ENCODE results near the gene TSPAN3.

TSPAN3 gene

DNA sequence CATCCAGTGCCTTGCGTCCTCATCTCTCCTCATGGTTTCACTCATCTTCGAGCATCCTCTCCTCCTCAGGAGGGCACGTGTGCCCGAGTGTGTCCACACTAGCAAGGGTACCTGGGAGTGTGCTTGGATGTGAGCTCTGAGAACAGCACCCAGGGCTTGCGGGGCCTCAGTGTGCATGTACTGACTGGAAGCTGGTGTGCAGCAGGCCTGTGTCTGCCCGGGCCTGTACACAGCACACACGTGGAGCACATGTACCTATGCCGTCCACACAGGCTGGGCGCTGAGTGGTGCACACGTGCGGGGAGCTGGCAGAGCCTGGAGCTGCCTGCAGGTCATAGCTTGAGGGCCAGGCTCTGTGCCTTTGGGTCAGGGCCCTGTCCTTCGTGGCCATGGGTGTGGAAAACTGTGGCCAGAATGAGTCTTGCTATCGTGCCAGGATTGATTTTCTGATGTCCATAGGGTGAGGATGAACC lies 34.9 kb downstream of the TSPAN3 start:
- in situ Hi-C loops (cut with HindIII; ENCODE audit: low sequenced_read_pairs), result no loop called here

DNA sequence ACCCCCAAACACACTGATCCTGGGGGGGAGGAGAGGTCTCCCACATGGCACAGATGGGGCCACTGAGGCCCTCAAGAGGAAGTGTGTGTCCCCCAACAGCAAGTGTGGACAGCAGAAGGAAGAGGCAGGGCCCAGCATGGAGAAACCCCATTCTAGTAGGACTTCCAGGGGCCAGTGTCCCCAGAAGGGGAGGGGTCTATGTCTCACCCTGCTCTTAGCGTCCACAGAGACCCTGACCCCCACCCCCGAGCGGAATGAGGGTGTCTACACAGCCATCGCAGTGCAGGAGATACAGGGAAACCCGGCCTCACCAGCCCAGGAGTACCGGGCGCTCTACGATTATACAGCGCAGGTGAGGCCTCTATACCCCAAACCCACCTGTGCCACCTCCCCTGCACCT lies 35.3 kb downstream of the TSPAN3 start:
- in situ Hi-C loops (cut with HindIII; ENCODE audit: low sequenced_read_pairs), result no loop called here

DNA sequence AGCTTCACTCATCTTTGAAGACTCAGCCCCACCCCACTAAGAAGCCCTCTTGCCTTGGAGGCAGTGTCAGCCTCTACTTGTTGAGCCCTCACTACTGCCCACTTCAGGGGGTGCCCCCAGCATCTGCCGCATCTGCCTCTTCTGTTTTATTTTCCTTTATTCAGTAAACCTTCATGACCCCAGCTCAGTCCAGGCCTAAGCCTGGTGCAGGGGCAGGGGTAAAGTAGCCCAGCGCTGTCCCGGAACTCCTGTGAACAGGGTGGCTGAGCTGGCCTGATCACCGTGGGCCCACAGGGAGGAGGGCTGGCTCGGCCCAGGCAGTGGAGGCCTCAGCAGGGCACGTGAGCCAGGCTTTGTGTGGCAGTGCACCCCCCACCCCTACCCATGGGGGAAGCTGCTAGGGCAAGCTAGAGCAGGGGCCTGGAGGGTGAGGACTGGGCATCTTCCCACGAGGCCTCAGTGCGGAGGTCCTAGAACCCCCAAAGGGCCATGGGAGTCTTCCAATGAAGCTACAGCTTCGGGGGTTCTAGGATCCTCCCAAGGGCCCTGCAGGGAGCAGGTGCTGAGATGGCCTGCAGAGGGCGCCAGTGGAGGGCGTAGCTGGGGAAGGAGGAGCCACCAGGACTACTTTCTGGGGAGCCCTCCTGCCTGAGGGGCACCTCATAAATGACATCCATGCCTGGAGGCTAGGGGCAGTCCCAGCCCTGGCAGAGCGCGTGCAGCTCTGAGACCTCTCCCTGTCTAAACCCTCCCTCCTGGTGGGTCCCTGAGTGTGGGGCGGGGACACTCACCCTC lies 36.0 kb downstream of the TSPAN3 start:
- in situ Hi-C loops (cut with HindIII; ENCODE audit: low sequenced_read_pairs), result no loop called here

DNA sequence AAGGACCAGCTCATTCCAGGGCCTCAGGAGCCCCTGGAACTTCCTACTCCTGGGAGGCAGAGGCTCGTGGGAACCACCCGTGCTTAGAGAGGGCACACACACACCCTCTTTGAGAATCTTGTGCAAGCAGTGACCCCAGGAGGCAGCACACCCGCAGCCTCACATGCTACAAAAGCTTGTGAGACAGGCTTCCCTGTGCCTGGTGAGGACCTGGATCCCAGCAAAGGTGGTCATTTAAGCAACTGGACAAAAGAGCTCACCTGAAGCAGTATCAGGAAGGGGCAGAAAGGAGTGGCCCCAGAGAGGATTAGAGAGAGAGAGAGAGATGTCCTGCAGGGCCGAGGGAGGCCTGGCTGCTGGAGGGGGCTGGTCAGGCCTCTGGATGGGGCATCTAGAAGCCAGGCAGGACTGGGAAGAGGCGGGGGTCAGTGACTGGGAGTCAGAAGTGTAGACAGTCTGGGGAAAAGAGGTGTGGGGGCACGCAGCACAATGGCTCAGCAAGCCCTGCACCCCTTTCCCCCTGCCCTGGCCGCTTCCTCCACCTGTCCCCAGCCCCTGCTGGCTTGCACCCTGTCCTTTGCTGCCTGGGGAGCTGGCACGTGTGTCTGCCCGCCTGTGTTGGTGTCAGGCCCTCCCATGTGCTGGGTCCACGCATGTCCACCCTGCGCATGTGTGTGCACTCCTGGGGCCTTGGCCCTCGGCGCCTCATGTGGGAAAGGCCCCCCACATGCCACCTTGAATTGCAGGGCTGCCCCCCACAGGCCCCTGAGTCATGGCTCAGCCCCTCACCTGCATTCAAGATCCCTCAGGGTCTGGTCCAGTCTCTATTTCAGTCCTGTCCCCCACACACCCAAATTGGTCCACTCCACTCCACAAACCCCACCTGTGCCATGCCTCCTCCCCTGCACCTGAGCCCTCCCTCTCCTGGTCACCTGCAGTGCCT lies 36.9 kb downstream of the TSPAN3 start:
- in situ Hi-C loops (cut with HindIII; ENCODE audit: low sequenced_read_pairs), result no loop called here

DNA sequence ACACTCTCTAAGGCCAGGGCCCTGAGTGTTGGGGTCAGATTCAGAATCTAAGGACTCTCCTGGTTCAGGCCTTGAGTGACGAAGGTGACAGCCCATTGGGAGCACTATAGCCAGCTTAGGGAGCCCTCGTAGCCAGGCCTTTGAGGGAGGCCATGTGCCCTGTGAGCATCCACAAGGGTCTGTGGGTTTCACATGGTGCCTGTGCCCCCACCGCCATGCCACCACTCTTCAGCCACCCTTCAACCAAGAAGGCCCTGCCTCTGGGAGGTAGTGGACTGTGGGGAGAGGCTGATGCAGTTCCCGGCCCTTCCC lies 37.5 kb downstream of the TSPAN3 start:
- in situ Hi-C loops (cut with HindIII; ENCODE audit: low sequenced_read_pairs), result no loop called here

DNA sequence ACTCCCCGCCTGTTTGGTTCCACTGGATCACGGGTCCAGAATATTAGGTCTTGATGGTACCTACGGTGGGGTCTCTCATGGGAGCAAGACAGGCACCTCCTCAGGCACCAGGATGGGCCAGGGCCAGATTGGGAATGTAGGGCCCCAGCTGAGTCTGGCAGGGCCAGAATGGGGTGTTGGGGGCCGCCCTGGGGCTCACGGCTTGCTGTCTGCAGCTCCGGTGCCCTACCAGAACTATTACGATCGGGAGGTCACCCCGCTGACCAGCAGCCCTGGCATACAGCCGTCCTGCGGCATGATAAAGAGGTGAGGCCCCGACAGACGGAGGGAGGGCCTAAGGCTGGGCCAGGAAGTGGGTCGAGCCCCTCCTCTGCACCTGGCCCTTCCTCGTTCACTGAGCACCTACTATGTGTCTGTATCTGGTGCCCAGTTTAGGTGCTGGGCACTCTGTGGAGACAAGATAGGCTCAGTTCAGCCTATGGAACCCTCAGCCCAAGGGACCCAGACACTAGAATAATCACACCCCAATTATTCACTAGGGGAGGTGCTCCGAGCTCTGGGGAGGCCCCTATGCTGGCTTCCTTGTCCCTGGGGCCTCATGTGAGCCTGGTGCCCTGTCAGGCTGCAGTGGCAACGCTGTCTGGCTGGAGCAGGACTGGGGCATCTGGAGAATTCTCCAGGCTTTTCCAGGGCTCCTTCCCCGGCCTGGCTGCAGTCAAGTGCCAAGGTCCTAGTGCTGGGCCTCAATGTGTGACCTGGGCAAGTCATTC lies 38.1 kb downstream of the TSPAN3 start:
- in situ Hi-C loops (cut with HindIII; ENCODE audit: low sequenced_read_pairs), result no loop called here

DNA sequence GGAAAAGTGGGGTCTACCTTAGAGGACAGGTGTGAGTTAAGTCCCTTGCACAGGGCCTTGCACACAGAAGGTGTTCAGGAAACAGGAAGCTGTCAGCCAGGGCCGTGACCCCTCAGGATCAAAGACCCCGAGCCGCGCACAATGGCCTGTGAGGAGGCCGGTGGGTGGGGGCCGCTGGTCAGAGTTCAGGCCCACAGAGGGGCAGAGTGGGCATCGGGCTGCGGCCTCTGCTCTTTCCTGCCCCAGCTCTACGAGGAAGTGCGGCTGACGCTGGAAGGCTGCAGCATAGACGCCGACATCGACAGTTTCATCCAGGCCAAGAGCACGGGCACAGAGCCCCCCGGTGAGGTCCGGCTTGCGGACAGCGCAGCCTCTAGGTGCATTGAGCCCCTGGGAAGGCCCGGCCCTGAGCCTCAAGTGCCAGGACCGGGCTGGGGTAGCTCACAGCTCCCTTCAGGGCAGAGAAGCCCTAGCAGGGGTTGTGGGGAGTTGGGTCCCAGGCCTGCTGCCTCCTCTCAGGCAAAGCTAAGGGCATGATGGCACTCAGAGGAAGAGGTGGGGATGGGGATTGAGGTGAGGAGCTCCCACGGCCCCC lies 38.8 kb downstream of the TSPAN3 start:
- in situ Hi-C loops (cut with HindIII; ENCODE audit: low sequenced_read_pairs), result no loop called here

DNA sequence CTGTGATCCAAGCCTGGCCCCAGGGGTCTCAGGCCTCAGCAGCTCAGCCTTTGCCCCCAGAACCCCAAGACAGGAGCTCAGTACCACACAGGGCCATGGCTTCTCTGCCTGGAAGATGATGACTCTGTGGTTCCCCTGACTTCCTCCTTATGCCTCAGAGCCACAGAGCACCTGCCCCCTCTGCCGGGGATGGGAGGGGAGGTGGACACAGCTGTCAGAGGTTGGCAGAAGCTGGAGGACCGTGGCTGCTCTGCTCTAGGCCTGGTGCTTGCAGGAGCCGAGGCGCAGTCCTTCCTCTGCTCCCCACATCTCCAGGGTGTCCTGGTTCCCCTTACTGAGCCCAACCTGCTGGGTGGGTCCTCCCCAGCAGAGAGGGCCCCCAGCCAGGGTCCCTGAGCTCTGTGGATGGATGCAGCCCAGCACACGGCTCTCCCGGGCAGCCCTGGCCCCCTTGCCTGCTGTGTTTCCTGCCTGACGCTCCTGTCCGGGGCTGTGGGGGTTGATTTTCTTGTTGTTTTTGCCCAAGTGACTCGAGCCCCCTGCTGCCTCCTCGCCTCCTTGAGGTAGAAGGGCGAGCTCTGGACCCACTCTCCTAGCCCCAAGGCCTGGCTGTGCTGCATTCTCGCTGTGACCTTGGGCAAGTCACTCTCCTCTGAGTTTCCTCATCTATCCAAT lies 39.4 kb downstream of the TSPAN3 start:
- in situ Hi-C loops (cut with HindIII; ENCODE audit: low sequenced_read_pairs), result no loop called here

DNA sequence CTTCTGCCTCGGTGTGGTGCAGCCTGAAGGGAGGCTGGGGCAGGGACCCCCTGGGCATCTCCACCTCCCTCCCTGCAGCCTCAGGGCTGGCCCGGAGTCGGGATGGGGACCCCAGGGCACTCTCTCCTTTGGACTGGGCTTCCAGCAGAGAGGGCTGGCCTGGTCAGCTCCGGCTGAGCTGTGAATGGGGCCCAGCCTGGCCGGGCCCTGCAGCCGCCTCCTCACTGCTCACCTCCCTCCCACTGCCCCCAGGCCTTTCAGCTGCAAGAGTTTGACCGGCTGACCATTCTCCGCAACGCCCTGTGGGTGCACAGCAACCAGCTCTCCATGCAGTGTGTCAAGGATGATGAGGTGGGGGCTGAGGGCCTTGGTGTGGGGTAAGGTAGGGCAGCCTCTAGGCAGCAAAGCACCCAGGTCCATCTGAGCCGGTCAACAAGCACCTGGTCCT lies 40.0 kb downstream of the TSPAN3 start:
- in situ Hi-C loops (cut with HindIII; ENCODE audit: low sequenced_read_pairs), result no loop called here

DNA sequence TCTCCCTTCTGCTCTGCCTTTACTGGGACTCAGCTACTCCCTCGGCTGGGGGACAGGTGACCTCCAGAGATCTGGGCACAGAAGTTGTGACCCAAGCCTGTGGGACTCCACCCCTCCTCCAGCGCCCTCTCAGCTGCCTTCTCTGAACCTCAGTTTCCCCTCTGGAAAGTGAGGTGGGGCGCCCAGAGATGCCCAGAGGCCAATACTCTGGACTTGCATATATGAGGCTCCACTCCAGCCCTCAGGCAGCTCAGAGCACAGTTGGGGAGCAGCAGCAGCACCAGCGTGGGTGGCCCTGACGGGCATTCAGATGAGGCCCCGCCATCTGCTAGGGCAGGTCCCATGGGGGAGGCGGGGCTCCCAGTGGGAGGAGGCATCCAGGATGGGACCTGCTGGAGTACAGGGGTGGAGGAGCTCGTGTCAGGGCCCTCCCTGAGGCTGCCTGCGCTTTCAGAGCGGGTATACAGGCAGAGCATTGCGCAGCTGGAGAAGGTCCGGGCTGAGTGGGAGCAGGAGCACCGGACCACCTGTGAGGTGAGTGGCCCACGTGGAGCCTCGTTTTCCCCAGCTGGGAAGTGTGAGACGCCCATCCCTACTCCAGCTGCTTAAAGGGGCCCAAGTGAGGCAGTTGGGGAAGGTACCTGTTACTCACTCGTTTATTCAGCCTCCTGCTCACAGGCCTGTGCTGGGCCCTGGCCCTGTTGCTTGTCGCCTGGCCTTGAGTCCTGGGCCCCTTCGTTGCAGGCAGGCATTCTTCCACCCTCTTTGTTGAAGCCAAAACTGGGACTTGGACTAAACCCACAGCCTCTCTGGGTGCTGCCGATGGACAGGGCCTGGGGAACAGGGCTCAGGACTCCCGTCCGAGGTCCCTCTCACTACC lies 40.6 kb downstream of the TSPAN3 start:
- in situ Hi-C loops (cut with HindIII; ENCODE audit: low sequenced_read_pairs), result no loop called here

DNA sequence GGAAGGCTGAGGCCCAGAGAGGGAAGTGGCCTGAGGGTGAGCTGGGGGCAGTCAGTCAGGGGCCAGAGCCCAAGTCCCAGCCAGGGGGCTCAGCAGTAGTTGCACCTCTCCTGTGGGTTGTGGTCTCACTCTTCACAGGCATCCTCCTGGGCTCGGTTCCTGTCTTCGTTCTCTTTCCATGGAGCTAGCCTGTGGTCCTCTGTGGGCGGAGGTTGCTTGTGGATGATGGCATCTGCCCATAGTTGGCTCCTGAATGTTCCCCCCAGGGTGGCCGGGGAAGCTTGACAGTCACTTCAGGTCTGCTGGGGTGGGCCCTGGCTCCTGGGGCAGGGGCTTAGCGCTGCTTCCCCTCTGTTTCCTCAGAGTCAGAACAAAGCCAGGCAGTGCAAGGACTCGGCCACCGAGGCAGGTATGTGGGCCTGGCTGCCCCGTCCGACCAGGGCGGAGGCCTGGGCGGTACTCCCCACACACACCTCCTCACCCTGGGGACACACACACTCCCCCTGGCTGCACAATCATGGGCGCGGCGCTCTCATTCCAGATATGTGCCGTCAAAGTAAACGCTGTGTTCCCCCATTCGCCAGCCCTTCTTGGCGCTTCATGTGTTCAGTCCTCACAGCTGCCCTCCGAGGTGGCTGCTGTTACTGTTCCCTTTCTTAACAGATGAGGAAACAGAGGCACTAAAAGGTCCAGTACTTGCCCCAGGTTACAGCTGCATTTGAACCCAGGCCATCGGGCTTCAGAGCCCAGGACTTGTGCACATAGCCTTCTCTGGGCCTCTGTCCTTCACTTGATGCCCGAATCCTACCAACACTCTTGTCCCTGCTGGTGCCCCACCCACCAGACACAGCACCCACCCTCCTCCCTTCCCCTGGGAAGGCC lies 41.5 kb downstream of the TSPAN3 start:
- in situ Hi-C loops (cut with HindIII; ENCODE audit: low sequenced_read_pairs), result no loop called here

DNA sequence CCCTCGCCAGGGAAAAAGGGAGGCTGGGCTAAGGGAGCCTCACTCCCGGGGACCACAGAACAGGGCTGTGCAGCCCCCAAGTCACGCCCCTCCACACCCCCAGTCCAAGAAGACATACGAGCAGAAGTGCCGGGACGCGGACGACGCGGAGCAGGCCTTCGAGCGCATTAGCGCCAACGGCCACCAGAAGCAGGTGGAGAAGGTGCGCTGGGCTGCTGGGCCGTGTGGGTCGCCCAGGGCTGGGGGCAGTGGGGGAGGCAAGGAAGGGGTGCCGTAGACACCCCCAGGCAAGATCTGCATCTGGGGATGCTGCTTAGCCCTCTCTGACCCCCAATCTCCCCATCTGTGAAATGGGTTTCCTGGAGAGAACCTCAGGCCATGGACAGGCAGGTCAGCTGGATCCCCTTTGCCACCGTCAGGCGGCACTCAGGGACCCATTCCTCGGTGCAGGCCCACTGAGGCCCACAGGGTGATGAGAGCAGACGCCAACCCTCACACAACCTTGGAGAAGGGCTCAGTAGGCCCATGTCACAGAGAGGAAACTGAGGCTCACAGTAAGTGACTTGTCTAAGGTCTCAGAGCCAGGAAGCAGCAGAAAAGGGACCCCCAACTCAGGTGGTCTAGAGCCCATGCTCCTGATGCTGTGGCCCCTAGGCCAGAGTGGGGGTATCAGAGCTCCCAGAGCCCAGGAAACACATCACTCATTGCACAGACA lies 42.3 kb downstream of the TSPAN3 start:
- in situ Hi-C loops (cut with HindIII; ENCODE audit: low sequenced_read_pairs), result no loop called here

DNA sequence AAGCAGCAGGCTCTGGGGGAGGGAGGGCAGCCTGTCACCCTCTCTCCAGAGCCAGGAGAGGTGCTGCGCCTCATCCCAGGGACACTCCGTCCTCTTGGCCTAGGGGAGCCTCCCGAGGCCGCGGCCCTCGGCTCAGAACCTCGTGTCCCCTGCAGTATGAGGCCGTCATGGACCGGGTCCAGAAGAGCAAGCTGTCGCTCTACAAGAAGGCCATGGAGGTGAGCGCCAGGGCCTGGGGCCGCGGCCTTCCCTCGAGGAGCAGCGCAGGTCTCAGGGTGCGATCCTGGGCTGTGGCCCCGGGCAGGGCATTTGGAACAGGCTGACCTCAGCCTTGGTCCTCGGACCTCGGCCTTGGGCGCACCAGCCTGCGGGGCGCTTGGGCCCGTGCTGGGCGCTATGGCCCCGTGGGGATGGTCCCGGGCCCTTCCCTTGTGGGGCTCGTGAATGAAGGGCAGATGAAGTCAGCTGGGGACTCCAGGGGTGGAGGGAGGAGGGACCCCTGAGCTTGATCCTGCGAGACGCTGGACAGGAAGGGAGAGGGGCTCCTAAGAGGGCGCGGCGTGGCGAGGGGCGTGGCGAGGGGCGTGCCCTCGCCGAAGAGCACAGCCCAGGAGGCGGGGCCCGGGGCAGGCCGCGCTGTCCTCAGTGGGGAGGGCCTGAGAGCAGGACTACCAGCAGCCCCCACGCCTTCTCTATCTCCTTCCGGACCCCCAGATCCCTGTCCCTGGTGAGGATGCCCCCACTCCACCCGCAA lies 43.0 kb downstream of the TSPAN3 start:
- in situ Hi-C loops (cut with HindIII; ENCODE audit: low sequenced_read_pairs), result no loop called here

DNA sequence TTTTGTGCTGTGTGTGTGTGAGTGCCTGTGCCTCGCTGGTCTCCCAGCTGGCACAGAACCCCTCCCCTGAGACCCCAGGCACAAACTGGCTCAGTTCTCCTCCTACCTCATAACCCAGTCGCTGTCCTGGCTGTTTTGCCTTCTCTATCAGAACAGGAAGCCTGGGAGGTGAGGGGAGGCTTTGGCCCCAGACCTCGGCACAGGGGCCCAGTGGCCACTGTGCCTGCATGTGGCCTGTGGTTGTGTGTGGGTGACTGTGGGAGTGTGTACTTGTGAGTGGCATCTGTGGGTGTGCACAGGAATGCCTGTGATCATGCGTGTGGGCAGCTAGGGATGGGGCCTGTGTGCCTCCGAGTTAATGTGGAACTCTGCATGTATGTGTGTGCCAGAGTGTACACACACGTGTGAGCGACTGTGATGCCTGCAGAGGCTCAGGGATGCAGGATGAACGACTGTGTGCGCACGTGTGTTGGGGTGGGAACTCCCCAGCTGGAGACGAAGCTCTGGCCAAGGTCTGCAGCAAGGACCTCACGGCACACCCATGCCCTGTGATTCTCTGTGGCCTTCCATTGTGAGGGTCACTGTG lies 43.7 kb downstream of the TSPAN3 start:
- in situ Hi-C loops (cut with HindIII; ENCODE audit: low sequenced_read_pairs), result no loop called here

DNA sequence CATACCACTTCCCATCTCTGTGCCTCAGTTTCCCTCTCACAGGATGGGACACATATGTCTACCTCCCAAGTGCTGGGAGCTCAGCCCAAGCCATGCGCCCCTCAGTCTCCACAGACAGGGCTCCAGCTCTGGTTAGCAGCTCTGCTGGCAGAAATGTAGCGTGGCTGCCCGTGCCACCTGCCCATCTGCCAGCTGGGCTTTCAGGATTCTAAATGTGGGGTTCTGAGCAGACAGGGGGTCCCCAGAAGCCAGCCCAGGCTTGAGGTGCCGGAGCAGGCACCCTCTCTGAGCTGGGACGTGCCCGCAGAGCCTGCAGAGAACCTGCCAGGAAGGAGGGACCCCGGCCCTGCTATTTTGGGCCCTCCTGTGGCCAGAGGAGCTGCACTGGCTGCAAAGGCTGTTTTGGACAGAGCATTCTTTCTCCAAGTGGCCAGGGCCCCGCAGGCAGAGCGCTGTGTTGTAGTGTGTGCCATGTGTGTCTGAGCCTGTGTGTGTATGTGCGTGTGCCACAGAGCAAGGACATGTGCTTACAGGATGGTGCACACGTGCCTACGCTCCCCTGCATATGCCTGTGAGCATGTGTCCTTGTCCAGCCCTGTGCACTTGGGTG lies 44.3 kb downstream of the TSPAN3 start:
- in situ Hi-C loops (cut with HindIII; ENCODE audit: low sequenced_read_pairs), result no loop called here

DNA sequence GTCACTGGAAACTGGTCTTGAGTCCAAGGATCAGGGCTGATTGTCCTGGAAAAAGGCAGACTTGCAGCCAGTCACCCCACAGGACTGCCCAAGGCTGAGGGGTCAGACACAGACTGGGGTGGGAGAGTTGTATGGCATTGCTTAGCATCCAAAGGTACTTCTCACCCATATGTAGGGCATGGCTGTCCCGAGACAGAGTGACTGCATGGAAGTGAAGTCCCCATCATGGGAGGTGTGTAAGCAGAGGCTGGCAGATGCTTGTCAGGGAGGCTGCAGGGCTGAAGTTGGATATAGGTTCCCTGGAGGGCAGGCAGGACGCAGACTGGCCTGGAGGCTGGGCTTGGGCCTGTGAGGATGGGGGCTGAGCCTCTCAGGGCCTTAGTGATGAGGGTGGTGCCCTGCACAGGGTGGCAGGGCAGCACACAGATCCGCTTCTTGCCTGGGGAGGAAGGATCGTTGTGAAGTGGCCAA lies 44.9 kb downstream of the TSPAN3 start:
- in situ Hi-C loops (cut with HindIII; ENCODE audit: low sequenced_read_pairs), result no loop called here
